Neuronal stem cell (in vitro differentiated cells): Measurements from ENCODE around the gene LMF2.

ENCODE experiments used
- DNase-seq: peaks from one replicate; pipeline ENCODE4 v3.0.0-alpha.2; 2013; ENCODE audit warnings: low spot score
- H2AFZ ChIP-seq: one replicate; pipeline ENCODE4 v1.6.1; 2013; ENCODE audit warnings: mild to moderate bottlenecking, low read length, inconsistent platforms
- H2AK5ac ChIP-seq: 2 replicates; pipeline ENCODE4 v1.6.1; 2013; ENCODE audit warnings: low read depth, mild to moderate bottlenecking, inconsistent platforms, low read length, moderate library complexity, mixed read lengths
- H2BK120ac ChIP-seq: 2 replicates; pipeline ENCODE4 v1.6.1; 2013; ENCODE audit warnings: low read depth, mild to moderate bottlenecking, inconsistent platforms, low read length, moderate library complexity, mixed read lengths
- H2BK12ac ChIP-seq: one replicate; pipeline ENCODE4 v1.6.1; 2013; ENCODE audit warnings: low read length, inconsistent platforms
- H2BK15ac ChIP-seq: 2 replicates; pipeline ENCODE4 v1.6.1; 2013; ENCODE audit warnings: mild to moderate bottlenecking, low read length, inconsistent platforms, mixed read lengths
- H2BK5ac ChIP-seq: one replicate; pipeline ENCODE4 v1.6.1; 2013; ENCODE audit warnings: inconsistent platforms, mild to moderate bottlenecking, low read length, moderate library complexity
- H3K14ac ChIP-seq: one replicate; pipeline ENCODE4 v1.6.1; 2013; ENCODE audit warnings: low read length, inconsistent platforms
- H3K18ac ChIP-seq: 2 replicates; pipeline ENCODE4 v1.6.1; 2013; ENCODE audit warnings: low read length, inconsistent platforms
- H3K23ac ChIP-seq: 2 replicates; pipeline ENCODE4 v1.6.1; 2013; ENCODE audit warnings: low read depth, mild to moderate bottlenecking, mixed read lengths, low read length, inconsistent platforms; ENCODE audit not compliant: poor library complexity
- H3K27ac ChIP-seq: replicated peaks from 3 replicates; pipeline ENCODE4 v1.5.1; 2013; ENCODE audit warnings: low read length, inconsistent platforms
- H3K27me3 ChIP-seq, 3 experiments: 2 replicates each; pipeline ENCODE4 v1.6.1; 2013; ENCODE audit warnings: low read length in 3 of 3, mild to moderate bottlenecking in 2 of 3, inconsistent platforms in 1 of 3, low read depth in 1 of 3, mixed read lengths in 1 of 3, moderate library complexity in 1 of 3; ENCODE audit not compliant: control insufficient read depth in 3 of 3, insufficient read depth in 3 of 3
- H3K36me3 ChIP-seq, 2 donors: replicated peaks in 1 of 2; 2 replicates each; pipeline ENCODE4 v1.6.1; 2013; ENCODE audit warnings: low read length in 2 of 2; ENCODE audit not compliant: control insufficient read depth in 2 of 2, insufficient read depth in 2 of 2
- H3K4ac ChIP-seq: 2 replicates; pipeline ENCODE4 v1.6.1; 2013; ENCODE audit warnings: inconsistent platforms, mild to moderate bottlenecking, low read length, moderate library complexity
- H3K4me1 ChIP-seq, 2 donors: 1 replicate in 1 of 2; 2 replicates in 1 of 2; pipeline ENCODE4 v1.6.1; 2013; ENCODE audit warnings: low read length in 2 of 2, low read depth in 1 of 2; ENCODE audit not compliant: control insufficient read depth in 2 of 2, insufficient read depth in 1 of 2
- H3K4me2 ChIP-seq: one replicate; pipeline ENCODE4 v1.6.1; 2013; ENCODE audit warnings: mild to moderate bottlenecking, low read length, inconsistent platforms; ENCODE audit not compliant: insufficient read depth, poor library complexity, severe bottlenecking
- H3K4me3 ChIP-seq, 2 donors: 2 replicates each; pipeline ENCODE4 v1.5.1; 2013; ENCODE audit warnings: low read length in 2 of 2, mild to moderate bottlenecking in 2 of 2, inconsistent platforms in 1 of 2, moderate library complexity in 1 of 2
- H3K79me1 ChIP-seq: one replicate; pipeline ENCODE4 v1.6.1; 2013; ENCODE audit warnings: low read depth, mild to moderate bottlenecking, inconsistent platforms, low read length, moderate library complexity
- H3K9ac ChIP-seq: one replicate; pipeline ENCODE4 v1.6.1; 2013; ENCODE audit warnings: mild to moderate bottlenecking, low read depth, low read length, inconsistent platforms; ENCODE audit not compliant: poor library complexity
- H3K9me3 ChIP-seq, 2 donors: replicated peaks in 1 of 2; 2 replicates each; pipeline versions ENCODE3 to v1.6.1; 2013; ENCODE audit warnings: low read length in 2 of 2, mild to moderate bottlenecking in 2 of 2, inconsistent platforms in 1 of 2, low read depth in 1 of 2, mixed read lengths in 1 of 2, moderate library complexity in 1 of 2; ENCODE audit not compliant: control insufficient read depth in 2 of 2, insufficient read depth in 1 of 2
- H4K8ac ChIP-seq: one replicate; pipeline ENCODE4 v1.6.1; 2013; ENCODE audit warnings: low read depth, mild to moderate bottlenecking, inconsistent platforms, low read length, moderate library complexity
- H4K91ac ChIP-seq: one replicate; pipeline ENCODE4 v1.6.1; 2013; ENCODE audit warnings: low read length, low read depth, mild to moderate bottlenecking, inconsistent platforms; ENCODE audit not compliant: poor library complexity
- WGBS, 2 donors: extraction: QIAGEN DNeasy Blood & Tissue Kit; methylation state at CpG; one replicate each; pipeline ENCODE4 v1.1.7; 2013; ENCODE audit warnings: missing lambda C conversion rate in 2 of 2, mixed read lengths in 1 of 2; ENCODE audit not compliant: insufficient read length in 2 of 2, insufficient replicate concordance in 1 of 2; ENCODE audit errors: extremely low coverage in 2 of 2; 5-methylcytosine and 5-hydroxymethylcytosine counted together

Gene LMF2

GRCh38 chr22:50529416-50529896 is 22.0 kb upstream of the LMF2 start:
- H3K18ac ChIP-seq, result peak overlapping the region; percentile 87
- H3K27me3 ChIP-seq, result peaks cover 14 to 35% (median 14%) of the 10 kb centered on the region in 3 experiments
- no peak overlapping the region for H3K27ac ChIP-seq
- no peak overlapping the region for H2AFZ ChIP-seq
- H2BK12ac ChIP-seq, result peak overlapping the region; percentile 73
- H3K14ac ChIP-seq, result peak overlapping the region; percentile 21
- peak overlapping the region in 1 of 2 donors; percentile 38 for H3K4me3 ChIP-seq
- H2BK120ac ChIP-seq, result no peak overlapping the region
- peak overlapping the region; percentile 65 for H4K8ac ChIP-seq
- peaks cover 6% of the 10 kb centered on the region for H3K79me1 ChIP-seq
- no peak overlapping the region for H4K91ac ChIP-seq
- peaks cover 15 to 24% of the 10 kb centered on the region in 2 donors for H3K4me1 ChIP-seq
- peaks cover 8 to 21% of the 10 kb centered on the region in 2 donors for H3K9me3 ChIP-seq
- peak overlapping the region; percentile 88 for H2AK5ac ChIP-seq
- H2BK15ac ChIP-seq, result peak overlapping the region; percentile 9
- peak overlapping the region; percentile 99 for H3K23ac ChIP-seq
- H3K4me2 ChIP-seq, result no peak overlapping the region
- no peak overlapping the region for H2BK5ac ChIP-seq
- no CpG with 5 or more reads among the region's 50 CpGs for WGBS, 2 donors
- H3K36me3 ChIP-seq, result peaks cover under 1 to 6% of the 10 kb centered on the region in 2 donors
- DNase-seq, result no peak
- peak overlapping the region; percentile 37 for H3K4ac ChIP-seq
- H3K9ac ChIP-seq, result peak overlapping the region; percentile 44

- no peak overlapping the region for H4K8ac ChIP-seq
- H3K79me1 ChIP-seq, result peaks cover 9% of the 10 kb centered on the region
- H2BK15ac ChIP-seq, result peak overlapping the region; percentile 9
- peaks cover 18 to 20% of the 10 kb centered on the region in 2 donors for H3K4me1 ChIP-seq
- peak overlapping the region; percentile 25 for H3K14ac ChIP-seq
- no peak overlapping the region for H4K91ac ChIP-seq
- H3K36me3 ChIP-seq, result peaks cover 5 to 12% of the 10 kb centered on the region in 2 donors
- H3K4ac ChIP-seq, result no peak overlapping the region
- no peak overlapping the region for H3K27ac ChIP-seq
- H3K23ac ChIP-seq, result peak overlapping the region; percentile 99
- DNase-seq, result no peak
- peak overlapping the region; percentile 88 for H2AK5ac ChIP-seq
- H3K9ac ChIP-seq, result peak overlapping the region; percentile 76
- no CpG with 5 or more reads among the region's 15 CpGs for WGBS, 2 donors
- no peak overlapping the region for H3K4me3 ChIP-seq
- no peak overlapping the region for H3K18ac ChIP-seq
- H3K9me3 ChIP-seq, result peaks cover 8 to 21% of the 10 kb centered on the region in 2 donors
- peaks cover 14 to 35% (median 14%) of the 10 kb centered on the region in 3 experiments for H3K27me3 ChIP-seq
- no peak overlapping the region for H3K4me2 ChIP-seq
- no peak overlapping the region for H2BK120ac ChIP-seq
- no peak overlapping the region for H2BK5ac ChIP-seq
- no peak overlapping the region for H2BK12ac ChIP-seq
- no peak overlapping the region for H2AFZ ChIP-seq
Observed at GRCh38 chr22:50528682-50529415, 21.3 kb upstream of the LMF2 start.

- no peak overlapping the region for H3K4me2 ChIP-seq
- no peak overlapping the region for H3K4ac ChIP-seq
- peaks cover 18 to 20% of the 10 kb centered on the region in 2 donors for H3K4me1 ChIP-seq
- H3K27ac ChIP-seq, result no peak overlapping the region
- H2BK120ac ChIP-seq, result no peak overlapping the region
- no peak overlapping the region for H2BK5ac ChIP-seq
- H3K79me1 ChIP-seq, result peaks cover 9% of the 10 kb centered on the region
- WGBS, 2 donors, result no CpG with 5 or more reads among the region's 18 CpGs
- peaks cover 8 to 21% of the 10 kb centered on the region in 2 donors for H3K9me3 ChIP-seq
- no peak overlapping the region for H4K8ac ChIP-seq
- peaks cover 14 to 35% (median 14%) of the 10 kb centered on the region in 3 experiments for H3K27me3 ChIP-seq
- H3K14ac ChIP-seq, result no peak overlapping the region
- H2AK5ac ChIP-seq, result no peak overlapping the region
- H3K4me3 ChIP-seq, result no peak overlapping the region
- H3K18ac ChIP-seq, result no peak overlapping the region
- no peak overlapping the region for H3K23ac ChIP-seq
- no peak overlapping the region for H3K9ac ChIP-seq
- H2BK15ac ChIP-seq, result no peak overlapping the region
- no peak for DNase-seq
- no peak overlapping the region for H2BK12ac ChIP-seq
- H4K91ac ChIP-seq, result no peak overlapping the region
- H3K36me3 ChIP-seq, result peaks cover 13 to 19% of the 10 kb centered on the region in 2 donors
- no peak overlapping the region for H2AFZ ChIP-seq
Observed at GRCh38 chr22:50527921-50528681, 20.6 kb upstream of the LMF2 start.
